Activated CD8-positive, alpha-beta memory T cell treated with anti-CD3 and anti-CD28 coated beads, Interleukin-2, amount 50 U/mL, for 48 hours (primary cell): ENCODE data around the gene LMTK2.
A peak's percentile ranks its signal among the peaks of the same experiment; 100 is the strongest.
"Not testable (repeated sequence)": the region's sequence is repeated elsewhere in the genome, so short reads cannot be mapped to it uniquely, and the experiment has no call there.

Experiments used
- DNase-seq: peaks from one replicate; pipeline ENCODE4 v3.0.0-alpha.2; 2020

LMTK2 gene

GRCh38 chr7:98205162-98205845 lies 98.6 kb downstream of the LMTK2 start:
- peak; percentile 42 for DNase-seq

GRCh38 chr7:98206451-98207330 lies 100.0 kb downstream of the LMTK2 start:
- DNase-seq: peak; percentile 36

- no peak for DNase-seq
Measured at GRCh38 chr7:98209166-98209920, 102.7 kb downstream of the LMTK2 start.

GRCh38 chr7:98210513-98211220 lies 104.0 kb downstream of the LMTK2 start:
- DNase-seq: peak; percentile 50

- DNase-seq: peak; percentile 68
Measured at GRCh38 chr7:98211221-98211675, 104.6 kb downstream of the LMTK2 start, which contains the start of gene BHLHA15. Gene BHLHA15, plus strand, starts transcription at chr7:98211439. Its CDS starts 871 bp downstream, at chr7:98212310.

- DNase-seq: peak; percentile 55
Measured at GRCh38 chr7:98211676-98212531, 105.2 kb downstream of the LMTK2 start.

- peak; percentile 49 for DNase-seq
Measured at GRCh38 chr7:98212532-98213041, 105.9 kb downstream of the LMTK2 start.

- no peak for DNase-seq
Measured at GRCh38 chr7:98213296-98213887, 106.7 kb downstream of the LMTK2 start.

GRCh38 chr7:98213888-98214810 lies 107.5 kb downstream of the LMTK2 start:
- peak; percentile 52 for DNase-seq

GRCh38 chr7:98214811-98215321 lies 108.2 kb downstream of the LMTK2 start:
- DNase-seq: no peak

- DNase-seq: no peak
Measured at GRCh38 chr7:98215561-98216495, 109.2 kb downstream of the LMTK2 start.

GRCh38 chr7:98216941-98217622 lies 110.4 kb downstream of the LMTK2 start:
- DNase-seq: no peak

GRCh38 chr7:98217623-98218582 lies 111.2 kb downstream of the LMTK2 start:
- no peak for DNase-seq

- not testable (repeated sequence) for DNase-seq
Measured at GRCh38 chr7:98219382-98219781, 112.7 kb downstream of the LMTK2 start.

GRCh38 chr7:98221611-98222532 lies 115.2 kb downstream of the LMTK2 start:
- DNase-seq: no peak
